HG03457 (cell line): ENCODE measurements around the gene ANKZF1.

Experiments used
- ATAC-seq: cut with Tn5 transposase; IDR thresholded peaks from one replicate; pipeline ENCODE4 v1.9.1; 2021; ENCODE audit warnings: moderate number of reproducible peaks; ENCODE audit not compliant: unreplicated experiment

The ANKZF1 gene

DNA sequence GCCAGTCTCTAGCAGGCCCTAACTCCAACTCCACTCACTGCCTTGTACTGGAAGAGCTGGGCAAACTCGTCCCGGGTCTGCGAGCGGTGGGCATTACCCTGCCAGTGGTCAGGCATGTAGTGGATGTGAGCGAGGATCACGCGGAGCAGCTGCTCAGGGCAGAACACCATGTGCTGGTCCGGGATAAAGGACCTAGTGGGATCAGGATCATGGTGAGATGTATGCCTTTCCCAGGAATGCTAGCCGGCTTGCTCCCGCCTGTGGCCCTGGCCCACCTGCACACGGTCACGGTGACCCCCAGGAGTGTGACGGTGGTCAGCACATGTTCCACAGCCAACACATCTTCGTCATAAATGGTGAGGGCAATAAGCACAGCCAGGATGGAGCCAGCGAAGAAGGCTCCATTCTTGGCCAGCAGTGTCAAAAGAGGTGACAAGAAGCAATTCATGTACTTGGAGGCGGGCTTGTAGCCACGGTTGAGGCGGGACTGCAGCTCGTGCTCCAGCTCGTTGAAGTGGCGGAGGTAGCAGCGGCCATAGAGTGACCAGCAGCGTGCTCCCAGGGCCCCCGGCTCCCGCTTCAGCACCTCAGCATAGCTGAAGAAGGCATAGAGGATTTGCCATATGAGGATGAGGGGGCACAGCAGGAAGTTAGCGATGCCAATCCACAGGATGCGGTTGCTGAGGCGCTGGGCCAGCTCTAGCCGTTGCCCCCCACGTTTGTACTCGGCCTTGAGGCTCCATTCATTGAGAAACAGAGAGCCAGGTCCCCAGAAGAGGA, 5.6 kb upstream of the ANKZF1 start:
- no peak for ATAC-seq

DNA sequence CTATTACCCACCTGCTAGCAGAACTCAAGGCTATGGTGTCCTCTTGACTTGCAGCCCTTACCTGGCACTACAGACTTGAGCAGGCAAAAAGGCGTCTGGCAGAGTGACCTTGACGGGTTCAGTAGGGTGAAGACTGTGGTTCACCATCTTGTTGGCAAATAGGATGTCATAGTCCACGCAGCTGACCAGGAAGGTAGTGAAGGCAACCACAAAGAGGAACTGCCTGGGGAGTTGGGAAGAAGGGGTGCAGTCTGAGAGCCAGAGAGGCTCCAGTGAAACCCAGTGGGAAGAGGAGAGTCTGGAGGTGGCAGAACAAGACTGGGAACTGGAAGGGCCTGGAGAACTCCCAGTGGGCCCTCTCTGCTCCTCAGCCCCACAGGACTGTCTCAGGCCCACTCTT, 4.3 kb upstream of the ANKZF1 start:
- ATAC-seq = no peak

DNA sequence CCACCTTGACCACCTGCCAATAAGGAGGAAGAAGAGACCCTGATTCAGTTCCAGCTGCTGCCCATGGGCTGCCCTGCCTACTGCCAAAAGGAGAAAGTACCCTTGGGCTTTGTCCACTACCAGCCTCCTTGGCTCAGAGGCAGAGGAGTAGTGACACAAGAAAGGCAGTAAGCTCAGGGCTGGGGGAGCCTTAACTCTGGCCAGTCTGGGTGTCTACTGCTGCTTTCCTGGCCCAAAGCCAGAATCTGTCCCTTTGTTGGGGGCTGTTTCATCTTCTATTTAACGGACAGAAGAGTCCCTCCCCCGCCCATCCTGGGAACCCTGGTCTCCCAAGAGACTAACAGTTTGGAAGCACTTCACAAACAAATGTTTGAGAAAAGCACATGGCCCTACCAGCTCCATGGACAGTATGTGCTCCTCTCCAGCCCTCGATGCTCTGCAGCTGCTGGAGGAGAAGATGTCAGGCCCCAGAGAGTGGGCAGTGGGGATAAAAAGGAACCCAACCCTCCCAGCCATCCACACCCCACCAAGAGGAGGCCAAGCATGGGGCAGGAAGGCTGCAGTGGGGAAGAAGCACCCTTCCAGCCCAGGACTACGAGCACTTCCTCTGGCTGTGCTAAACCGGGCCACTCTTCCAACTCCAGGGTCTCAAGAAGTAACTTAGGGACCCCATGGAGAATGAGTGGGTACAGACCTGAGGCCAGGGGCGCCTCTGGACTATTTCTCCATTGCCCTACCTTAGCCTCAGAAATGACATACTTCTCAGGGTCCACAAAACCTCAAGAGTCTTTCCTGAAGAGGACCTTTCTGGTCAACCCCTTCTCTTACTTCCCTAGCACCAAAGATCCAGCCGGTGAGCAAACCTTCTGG, 1.3 kb upstream of the ANKZF1 start:
- no peak for ATAC-seq

DNA sequence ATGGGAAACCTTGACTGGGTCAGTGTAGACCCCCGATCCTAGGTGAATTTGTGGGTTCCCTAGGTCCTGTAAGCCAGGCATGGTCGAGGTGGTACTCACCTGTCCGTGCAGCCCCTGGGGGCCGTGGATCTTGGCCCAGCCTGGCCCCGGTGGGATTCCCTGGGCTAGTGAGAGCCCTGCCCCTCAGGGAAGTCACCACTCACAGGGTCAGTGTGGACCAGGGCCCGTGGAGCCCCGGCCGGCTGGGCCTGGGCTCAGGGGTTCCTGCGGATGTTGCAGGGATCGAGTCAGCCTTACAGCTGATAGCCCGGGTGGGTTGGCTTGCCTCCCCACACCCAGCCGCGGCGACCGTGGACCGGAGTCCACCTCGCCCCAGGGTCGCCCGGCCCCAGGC, 698 bp upstream of the ANKZF1 start:
- no peak for ATAC-seq

DNA sequence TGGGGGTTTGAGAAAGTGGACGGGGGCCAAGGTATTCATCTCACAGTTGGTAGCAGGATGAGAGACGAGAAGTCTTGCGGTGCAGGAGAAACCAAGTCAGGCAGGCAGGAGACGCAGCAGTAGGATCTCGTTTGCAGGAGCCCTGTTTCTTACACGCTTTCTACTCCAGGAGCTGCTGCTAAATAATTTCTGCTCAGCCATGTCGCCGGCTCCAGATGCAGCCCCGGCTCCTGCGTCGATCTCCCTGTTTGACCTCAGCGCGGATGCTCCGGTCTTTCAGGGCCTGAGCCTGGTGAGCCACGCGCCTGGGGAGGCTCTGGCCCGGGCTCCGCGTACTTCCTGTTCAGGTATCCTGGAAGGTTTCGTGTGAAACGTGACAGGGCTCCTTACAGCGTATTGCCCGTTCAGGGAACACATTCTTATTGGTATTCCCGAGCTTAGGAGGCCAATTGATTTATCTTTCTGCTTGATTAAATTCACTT, 494 bp downstream of the ANKZF1 start:
- ATAC-seq = no peak

DNA sequence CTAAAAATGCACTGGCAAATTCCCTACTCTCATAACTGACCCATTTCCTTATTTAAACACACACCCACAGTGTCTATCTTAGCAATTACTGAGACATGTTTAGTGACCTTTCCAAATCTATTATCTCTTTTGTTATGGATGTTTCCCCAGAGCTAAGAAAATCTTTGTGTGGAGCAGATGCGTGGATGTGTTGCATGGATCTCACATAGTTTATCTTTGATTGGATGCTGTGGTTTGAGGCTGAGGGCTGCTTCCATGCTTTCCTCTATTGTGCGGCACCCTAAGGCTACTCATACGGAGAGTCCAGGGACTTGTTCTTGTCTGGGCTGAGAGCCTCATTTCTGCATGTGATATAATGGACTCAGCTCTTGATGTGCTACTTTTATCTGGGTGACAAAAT, 4.7 kb downstream of the ANKZF1 start:
- no peak for ATAC-seq

DNA sequence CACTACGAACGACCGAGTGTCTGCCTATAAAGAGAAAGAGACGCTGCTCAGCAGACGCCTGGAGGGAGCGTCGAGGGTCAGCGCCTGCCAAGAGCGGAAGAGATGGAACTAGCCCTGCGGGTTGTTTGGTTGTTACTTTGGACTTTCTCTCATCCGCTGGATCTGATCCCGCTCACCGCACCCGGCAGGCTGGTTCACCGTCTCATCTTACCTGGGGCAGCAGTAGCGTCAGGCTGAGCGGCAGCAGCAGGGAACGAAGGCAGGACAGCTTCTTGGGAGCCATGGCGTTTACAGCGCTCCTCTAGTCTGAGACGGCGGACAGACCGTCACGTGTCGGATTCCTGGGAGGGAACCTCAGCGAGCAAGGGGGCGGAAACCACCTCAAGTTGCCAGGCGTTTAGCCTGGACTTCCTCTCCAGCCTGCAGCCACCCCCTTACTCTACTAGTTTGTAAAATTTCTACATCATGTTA, 13.7 kb downstream of the ANKZF1 start:
- ATAC-seq = no peak

DNA sequence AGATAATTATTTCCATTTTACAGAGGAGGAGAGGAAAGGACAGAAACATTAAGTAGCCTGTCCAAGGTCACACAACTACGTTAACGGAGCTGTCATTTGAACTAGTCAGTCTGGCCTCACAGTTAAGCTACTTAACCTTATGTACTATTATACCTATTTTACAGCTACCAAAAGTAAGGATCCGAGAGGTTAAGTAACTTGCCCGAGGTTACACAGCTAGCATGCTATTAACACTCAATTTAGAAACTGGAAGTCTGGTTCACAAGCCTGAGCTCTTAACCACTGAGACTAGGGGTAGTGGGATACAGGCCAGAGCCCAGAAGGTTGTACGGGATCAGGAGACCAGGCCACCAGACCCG, 15.2 kb downstream of the ANKZF1 start:
- no peak for ATAC-seq

DNA sequence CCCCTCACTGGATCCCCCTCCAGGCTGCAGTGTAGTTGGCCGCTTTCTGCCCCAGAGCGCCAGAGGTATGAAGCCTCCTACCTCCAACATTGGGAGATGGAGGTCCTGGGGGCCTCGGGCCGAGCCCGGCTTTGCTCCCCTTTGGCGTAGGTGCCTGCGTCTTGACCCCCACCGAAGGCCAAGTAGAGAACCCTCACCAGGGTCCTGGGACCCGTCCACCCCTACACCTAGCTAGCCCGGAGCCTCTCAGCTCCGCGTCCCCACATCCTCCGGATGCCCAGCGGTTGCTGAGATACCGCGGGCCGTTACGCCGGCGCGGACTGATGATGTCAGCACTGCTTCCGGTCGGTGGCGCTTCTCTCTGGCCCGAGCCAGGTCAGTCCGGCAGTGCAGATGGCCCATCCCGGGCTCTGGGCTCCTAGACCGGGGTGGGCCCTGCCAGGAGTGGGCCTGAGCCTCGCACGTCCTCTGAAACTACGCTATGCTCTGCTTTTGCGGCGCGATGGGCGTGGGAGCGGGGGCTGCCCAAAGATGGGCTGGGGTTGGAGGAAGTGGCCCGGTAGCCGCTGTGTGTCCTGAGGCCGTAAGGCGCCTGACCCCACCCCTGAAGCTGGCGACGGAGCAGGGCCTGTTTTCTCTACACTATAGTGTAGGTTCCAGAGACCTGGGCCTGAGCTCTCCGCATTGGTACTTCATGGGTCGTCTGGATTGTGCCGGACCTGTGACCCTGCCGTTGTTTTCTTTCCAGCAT, 15.7 kb downstream of the ANKZF1 start, which contains the start of the genes GLB1L and STK16:
Gene GLB1L, minus strand, starts transcription at position 297 of the 751 bp plus-strand sequence. CDS start 1,871 bp downstream, outside the sequence.
Gene STK16, plus strand, starts transcription at position 332 of the 751 bp plus-strand sequence. CDS start 521 bp downstream, outside the sequence.
- ATAC-seq = peak; percentile 50

DNA sequence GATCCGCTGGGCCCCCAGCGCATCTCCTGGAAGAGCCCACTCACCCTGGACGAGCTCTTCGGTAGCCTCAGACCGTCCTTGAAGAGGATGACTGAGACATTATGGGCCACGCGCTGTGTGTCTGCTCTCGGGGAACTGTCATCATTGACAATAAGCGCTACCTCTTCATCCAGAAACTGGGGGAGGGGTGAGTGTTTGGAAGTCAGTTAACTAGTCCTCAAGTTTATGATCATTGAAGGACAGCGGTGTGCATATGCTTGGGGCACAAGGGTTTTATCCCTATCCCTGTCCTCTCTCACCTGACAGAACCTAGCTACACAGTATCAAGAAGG, 16.3 kb downstream of the ANKZF1 start:
- no peak for ATAC-seq

DNA sequence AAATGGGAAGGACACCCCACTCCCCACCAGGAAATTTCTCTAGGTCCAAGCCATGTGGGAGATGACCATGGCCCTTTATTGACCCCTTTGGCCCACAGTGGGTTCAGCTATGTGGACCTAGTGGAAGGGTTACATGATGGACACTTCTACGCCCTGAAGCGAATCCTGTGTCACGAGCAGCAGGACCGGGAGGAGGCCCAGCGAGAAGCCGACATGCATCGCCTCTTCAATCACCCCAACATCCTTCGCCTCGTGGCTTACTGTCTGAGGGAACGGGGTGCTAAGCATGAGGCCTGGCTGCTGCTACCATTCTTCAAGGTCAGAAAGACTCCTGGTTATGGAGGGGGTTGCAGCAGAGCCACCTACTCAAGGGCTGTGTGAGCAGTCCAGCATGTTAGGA, 17.0 kb downstream of the ANKZF1 start:
- no peak for ATAC-seq

DNA sequence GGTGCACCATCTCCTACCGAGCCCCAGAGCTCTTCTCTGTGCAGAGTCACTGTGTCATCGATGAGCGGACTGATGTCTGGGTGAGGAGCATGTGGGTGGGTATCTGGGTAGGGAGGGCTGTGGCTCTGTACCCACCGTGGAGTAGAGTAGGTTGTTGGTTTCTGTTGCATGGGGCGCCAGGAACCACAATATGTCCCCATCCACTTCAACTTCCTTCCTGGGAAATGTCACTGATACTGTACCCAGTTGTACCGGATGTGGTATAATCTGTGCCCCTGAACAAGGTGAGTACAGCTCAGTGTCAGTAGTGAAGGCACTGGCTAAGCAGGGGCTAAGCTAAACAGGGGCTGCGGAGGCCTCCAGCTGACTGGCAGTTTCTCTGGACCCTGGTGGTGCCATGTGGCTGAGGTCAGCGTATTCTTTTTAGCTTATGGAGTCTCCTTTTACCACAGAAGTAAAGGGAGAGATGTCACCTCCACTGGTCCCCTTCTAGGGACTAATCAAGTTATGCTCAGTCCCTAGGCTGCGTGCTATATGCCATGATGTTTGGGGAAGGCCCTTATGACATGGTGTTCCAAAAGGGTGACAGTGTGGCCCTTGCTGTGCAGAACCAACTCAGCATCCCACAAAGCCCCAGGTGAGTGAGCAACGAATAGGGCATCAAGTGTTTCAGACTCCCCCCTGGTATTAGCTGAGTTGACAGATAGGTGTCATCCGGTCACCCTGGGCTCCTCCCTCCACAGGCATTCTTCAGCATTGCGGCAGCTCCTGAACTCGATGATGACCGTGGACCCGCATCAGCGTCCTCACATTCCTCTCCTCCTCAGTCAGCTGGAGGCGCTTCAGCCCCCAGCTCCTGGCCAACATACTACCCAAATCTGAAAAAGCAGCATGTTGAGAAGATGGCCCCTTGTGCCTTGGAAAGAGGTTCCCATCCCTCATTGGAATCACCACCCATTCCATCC, 18.4 kb downstream of the ANKZF1 start:
- ATAC-seq = no peak

DNA sequence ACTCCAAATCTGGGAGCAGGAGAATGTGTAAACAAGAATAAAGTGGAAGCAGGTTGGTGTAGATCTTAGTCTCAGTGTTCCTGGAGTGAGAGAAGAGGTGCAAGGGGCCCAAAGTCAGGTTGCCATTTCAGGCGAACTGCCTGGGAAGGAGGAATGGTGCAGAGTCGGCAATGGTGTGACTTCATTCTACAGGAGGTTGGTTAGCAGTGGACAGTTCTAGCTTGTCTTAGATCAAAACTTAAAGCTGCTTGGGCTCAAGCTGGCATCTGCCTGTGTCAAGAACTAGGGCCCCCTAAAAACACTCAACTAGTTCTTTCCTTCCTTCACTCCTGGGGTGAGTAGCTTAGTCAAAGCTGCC, 19.2 kb downstream of the ANKZF1 start:
- no peak for ATAC-seq

DNA sequence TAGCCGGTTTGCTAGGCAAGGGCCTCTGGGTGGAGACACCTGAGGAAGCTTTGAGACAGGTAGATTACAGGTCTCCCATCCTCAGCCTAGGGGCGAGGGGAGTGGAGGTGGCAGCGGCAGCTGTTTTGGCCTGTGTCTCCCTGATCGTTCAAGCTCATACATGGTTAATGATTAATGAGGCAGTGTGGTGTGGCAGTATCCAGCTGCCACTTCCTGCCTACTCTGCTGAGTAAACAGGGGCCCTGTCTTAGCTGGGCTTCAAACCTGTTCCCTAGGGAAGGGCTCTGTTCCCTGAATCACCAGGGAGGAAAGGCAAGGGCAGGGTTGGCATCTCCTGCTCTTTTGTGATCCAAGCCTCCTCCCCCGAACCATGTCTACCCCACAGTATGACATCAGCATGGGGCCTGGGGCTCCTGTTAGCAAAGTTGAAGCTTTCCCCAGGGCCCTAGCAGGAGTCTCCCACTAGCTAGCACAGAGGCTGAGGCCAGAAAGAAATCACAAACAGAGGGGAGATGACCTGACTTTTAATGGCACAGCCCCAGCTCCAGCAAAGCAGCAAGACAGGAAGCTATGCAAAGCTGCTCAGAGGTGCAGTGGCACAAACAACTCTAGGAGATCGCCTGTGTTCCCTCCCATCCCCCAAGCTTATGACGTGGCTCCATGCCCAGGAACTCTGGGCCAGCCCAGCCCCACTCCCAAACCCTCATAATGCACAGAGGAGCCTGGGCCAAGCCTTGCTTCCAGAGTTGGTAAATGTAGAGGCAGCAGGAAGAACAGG, 19.8 kb downstream of the ANKZF1 start:
- peak; percentile 33 for ATAC-seq

DNA sequence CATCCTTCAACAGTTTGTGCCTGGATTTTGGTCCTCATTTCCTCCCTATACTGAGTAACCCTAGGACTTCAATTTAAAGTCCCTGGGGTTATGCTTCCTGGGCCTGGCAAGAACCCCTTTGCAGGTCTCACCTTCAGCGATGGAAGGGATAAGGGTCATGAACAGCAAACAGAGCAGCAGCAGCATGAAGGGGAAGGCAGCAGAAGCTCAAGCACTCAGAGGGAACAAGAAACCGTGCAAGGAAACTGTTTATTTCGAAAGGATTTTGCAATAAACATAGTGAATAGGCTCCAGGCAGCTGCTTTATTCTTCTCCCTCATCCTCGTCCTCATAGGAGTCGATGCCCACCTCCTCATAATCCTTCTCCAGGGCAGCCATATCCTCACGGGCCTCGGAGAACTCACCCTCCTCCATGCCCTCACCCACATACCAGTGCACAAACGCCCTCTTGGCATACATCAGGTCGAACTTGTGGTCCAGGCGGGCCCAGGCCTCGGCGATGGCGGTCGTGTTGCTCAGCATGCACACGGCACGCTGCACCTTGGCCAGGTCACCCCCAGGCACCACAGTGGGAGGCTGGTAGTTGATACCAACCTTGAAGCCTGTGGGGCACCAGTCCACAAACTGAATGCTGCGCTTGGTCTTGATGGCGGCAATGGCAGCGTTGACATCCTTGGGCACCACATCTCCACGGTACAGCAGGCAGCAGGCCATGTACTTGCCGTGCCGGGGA, 20.6 kb downstream of the ANKZF1 start:
- no peak for ATAC-seq

DNA sequence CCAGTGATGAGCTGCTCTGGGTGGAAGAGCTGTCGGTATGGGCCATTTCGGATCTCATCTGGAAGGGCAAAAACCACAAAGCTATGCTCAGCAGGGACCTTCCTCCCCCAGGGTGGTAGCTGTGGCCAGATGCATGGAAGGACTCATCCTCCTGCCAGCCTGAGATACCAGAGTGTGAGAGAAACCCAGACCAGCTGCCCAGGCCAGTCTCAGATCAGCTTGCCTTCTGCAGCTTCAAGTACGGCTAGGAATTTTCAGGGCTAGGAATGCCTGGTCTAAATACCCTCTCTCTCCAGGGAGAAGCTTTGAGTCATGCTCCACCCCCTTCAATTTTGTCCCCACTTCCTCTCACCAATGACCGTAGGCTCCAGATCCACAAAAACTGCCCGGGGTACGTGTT, 22.1 kb downstream of the ANKZF1 start:
- ATAC-seq = no peak

DNA sequence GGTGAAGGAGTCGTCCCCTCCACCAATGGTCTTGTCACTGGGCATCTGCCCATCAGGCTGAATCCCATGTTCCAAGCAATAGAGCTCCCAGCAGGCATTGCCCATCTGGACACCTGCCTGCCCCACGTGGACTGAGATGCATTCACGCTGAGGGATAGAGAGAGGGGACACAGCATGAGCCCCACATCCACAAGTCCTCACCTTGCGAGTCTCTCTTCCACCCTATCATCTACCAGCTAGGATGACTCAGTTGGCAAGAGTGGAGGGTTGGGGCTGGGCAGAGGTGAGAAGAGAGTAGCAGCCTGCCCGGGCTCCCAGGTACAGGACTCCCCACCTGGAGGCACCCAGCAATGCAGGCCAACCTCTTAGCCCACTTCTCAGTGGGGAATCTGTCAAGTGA, 22.5 kb downstream of the ANKZF1 start:
- no peak for ATAC-seq

DNA sequence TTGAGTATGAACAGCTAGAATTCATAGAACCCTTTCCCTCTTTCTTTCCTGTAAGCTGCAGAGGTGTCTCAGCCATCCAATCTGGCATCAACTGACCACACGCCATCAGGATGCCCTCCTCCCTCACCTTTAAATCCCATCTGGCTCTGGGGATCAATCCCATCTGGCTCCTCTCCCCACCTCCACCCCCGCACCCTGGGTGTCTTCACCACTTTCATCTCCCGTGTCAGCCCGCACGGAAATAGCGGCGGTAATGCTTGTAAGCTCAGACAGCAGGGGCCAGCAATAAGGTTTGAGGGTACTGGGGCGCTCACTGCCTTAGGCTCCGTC, 22.9 kb downstream of the ANKZF1 start:
- ATAC-seq = no peak
